Renal pelvis (tissue), 4 donors: ENCODE measurements around the gene ACP3. TPM values are rescaled to one million over a fixed set of nuclear protein-coding genes. Genes with fewer than 3 reads are reported as not detected.
A peak's percentile ranks its signal among the peaks of the same experiment; 100 is the strongest.
"Not testable (repeated sequence)": the region's sequence is repeated elsewhere in the genome, so short reads cannot be mapped to it uniquely, and the experiment has no call there.

ENCODE experiments used
- DNase-seq: peaks from one replicate; pipeline ENCODE4 v3.0.0-alpha.2; 2013
- polyA plus RNA-seq, 3 donors: library from polyadenylated mRNA; unstranded; fragments of 120-200 nt; gene quantifications; one replicate each; pipeline ENCODE4 v1.2.1, GENCODE V29; 2013; ENCODE audit not compliant: insufficient read length in 3 of 3

Gene ACP3
- polyA plus RNA-seq, 3 donors, result 59.9 to 76.4 (median 66.5) TPM

DNA sequence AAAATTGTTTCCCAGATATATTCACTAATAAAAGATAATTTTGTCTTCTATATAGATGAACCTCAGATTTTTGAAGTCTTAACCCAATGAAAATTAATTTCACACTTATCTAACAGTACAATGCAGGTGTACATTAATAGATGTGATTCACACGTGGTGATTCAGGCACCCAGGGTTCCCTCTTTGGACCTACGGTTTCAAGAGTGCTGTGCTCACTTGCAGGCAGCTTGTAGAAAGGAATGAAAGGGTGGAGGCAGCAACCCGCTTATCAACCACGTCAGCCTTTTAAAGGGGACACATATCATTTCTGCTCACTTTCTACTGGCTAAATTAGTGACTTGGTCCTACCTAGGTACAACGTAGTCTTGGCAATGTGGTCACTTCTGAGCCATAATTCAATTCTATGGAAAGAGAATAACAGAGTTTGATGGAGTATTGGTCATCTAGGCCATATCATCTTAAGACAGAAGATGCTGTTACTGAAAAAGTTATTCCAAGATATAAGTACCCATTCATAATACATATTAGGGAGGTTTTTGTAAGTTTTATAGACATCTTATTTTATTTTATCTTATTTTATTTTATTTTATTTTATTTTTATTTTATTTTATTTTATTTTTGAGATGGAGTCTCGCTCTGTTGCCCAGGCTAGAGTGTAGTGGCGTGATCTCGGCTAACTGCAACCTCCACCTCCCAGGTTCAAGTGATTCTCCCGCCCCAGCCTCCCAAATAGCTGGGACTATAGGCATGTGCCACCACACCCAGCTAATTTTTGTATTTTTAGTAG, 37.9 kb downstream of the ACP3 start:
- no peak for DNase-seq

- DNase-seq, result no peak
These were observed 39.4 kb downstream of the ACP3 start for GRCh38 chr3:132356568-132356967.

- DNase-seq, result no peak
These were observed 43.5 kb downstream of the ACP3 start for GRCh38 chr3:132360717-132361116.

DNA sequence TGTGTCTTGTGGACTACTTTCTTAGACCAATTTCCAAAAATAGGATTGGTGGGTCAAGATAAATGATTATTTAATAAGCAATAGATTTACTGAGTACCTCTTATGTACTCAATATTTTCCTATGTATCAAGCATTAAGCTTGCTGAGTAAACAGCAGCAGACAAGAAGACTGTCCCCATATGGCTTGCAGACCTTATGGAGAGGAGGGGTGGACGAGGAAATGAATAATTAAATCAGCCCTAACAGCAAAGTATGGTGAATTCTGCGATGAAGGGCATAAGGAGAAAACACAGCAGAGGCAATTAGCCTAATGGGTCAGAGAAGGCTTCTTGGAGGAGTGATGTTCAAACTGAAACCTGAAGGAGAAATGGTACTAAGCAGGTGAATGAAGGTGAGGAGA, 45.1 kb downstream of the ACP3 start:
- no peak for DNase-seq

DNA sequence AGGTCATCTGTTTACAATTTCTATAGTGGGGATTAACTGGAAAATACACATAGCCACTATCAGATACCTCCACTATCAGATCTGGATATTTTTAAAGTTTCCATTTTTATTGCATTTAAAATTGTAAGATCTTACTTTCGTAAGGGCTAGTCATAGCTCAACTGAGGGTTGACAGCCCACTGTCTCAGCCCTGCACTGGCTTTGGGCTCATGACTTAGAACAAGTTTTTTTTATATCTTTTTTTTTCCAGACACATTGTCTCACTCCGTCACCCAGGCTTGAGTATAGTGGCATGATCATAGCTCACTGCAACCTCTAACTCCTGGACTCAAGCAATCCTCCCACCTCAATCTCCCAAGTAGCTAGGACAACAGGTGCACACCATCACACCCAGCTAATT, 51.3 kb downstream of the ACP3 start:
- DNase-seq, result no peak

DNA sequence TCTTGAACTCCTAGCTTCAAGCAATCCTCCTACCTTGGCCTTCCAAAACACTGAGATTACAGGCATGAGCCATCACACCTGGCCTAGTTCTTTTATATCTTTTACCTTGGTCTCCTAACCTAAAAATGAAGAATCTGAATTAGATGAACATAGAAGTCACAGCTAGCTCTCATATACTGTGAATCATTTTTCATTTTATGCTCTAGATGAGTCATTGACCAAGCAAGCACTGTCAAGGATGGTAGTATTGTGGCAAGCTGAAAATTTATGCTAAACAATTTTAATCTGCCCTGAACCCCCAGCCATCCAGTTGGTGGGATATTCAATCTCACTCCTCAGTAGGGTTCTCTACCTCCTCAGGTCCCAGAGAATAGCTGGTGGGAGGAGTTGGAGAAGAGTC, 51.8 kb downstream of the ACP3 start:
- no peak for DNase-seq

- DNase-seq, result not testable (repeated sequence)
These were observed 59.7 kb downstream of the ACP3 start for GRCh38 chr3:132376945-132377354.

- no peak for DNase-seq
These were observed 61.0 kb downstream of the ACP3 start for GRCh38 chr3:132378048-132378762.

DNA sequence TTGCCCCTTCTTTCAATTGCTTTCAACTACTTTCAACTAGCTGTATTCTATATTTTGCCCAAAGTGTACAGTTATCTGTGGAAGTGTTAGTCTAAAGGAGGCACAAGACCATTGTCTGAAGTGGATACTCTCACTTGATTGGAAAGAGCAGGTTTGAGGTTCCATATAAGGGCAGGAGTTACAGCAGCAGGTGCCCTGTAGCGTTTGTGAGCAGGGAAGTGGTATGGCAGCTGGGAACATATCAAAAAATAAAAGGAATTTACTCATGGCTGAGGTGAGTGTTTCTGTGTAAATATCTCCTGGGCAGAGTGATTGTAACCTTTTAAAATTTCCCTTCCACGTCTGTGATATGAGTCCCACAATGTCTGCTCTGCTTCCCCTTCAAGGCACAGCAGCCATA, 61.6 kb downstream of the ACP3 start:
- DNase-seq, result no peak

GRCh38 chr3:132380920-132381319, 63.7 kb downstream of the ACP3 start:
- DNase-seq, result no peak

- DNase-seq, result no peak
These were observed 64.2 kb downstream of the ACP3 start for GRCh38 chr3:132381348-132381944.

DNA sequence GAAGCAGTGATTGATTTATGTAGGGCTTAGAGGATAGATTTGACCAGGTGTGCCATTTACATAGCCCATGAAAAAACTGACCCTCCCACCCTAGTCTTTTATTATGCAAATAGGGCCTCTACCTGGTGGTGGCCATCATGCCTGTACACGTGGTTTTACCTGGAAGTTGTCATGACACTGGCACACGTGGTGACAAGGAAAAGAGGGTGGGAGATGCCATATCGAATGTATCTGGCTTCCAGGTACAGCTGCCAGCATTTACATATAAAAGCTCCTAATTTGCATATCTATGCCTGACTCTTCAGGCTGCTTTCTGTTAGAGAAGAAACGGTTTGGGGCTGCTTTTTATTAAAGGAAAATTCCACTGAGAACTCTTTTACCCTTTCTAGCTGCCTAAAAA, 65.1 kb downstream of the ACP3 start:
- no peak for DNase-seq

GRCh38 chr3:132382688-132383194, 65.5 kb downstream of the ACP3 start:
- no peak for DNase-seq

GRCh38 chr3:132386259-132386658, 69.1 kb downstream of the ACP3 start:
- DNase-seq, result no peak

- not testable (repeated sequence) for DNase-seq
These were observed 75.5 kb downstream of the ACP3 start for GRCh38 chr3:132392675-132393074.

GRCh38 chr3:132394320-132394719, 77.1 kb downstream of the ACP3 start:
- DNase-seq, result no peak

GRCh38 chr3:132395126-132395525, 77.9 kb downstream of the ACP3 start:
- no peak for DNase-seq

DNA sequence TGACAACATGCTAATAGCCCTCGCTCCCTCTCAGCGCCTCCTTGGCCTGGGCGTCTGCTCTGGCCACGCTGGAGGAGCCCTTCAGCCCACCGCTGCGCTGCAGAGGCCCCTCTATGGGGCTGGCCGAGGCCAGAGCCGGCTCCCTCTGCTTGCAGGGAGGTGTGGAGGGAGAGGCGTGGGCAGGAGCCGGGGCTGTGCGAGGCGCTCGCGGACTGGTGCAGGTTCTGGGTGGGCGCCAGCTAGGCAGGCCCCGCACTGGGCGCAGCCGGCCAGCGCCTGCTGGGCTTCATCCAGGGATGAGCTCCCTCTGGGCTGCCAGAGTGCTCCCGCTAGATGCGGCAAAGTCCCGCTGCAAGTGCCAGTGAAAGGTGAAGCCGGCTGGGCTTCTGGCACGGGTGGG, 79.0 kb downstream of the ACP3 start:
- no peak for DNase-seq

- DNase-seq, result not testable (repeated sequence)
These were observed 79.6 kb downstream of the ACP3 start for GRCh38 chr3:132396776-132397175.

- DNase-seq, result peak; percentile 52
These were observed 82.1 kb downstream of the ACP3 start for GRCh38 chr3:132399054-132399929.

GRCh38 chr3:132401255-132401654, 84.0 kb downstream of the ACP3 start:
- DNase-seq, result no peak

GRCh38 chr3:132404276-132404675, 87.1 kb downstream of the ACP3 start:
- DNase-seq, result no peak
